AG04449 (cell line): ENCODE results near the gene RIPPLY3.

Experiments used
- CTCF ChIA-PET: fragments of 350-600 bp; formaldehyde crosslinking; extraction: SDS; loops from one replicate; lab custom pipeline; 2021; ENCODE audit warnings: antibody characterized with exemption; lab: Yijun Ruan, JAX
- POLR2A ChIA-PET: fragments of 400-600, 350-600 bp; formaldehyde crosslinking; extraction: SDS; loops from one replicate; lab custom pipeline; 2020; ENCODE audit warnings: antibody characterized with exemption, inconsistent platforms; lab: Yijun Ruan, JAX
- DNase-seq: peaks from one replicate; pipeline ENCODE4 v3.0.0-alpha.2; 2010; ENCODE audit warnings: low read depth, low spot score
- H3K4me3 ChIP-seq: 2 replicates; pipeline ENCODE4 v1.5.1; 2011; ENCODE audit warnings: low read depth, mild to moderate bottlenecking, control low read depth, low read length
- TF ChIP-seq, protein P1 (sequence below): IDR thresholded peaks from one replicate; pipeline ENCODE4 v1.5.1; 2011; ENCODE audit warnings: mild to moderate bottlenecking, moderate library complexity, low read length, control low read depth, inconsistent platforms; ENCODE audit not compliant: insufficient read depth; ENCODE audit errors: missing control alignments

The RIPPLY3 gene, protein sequence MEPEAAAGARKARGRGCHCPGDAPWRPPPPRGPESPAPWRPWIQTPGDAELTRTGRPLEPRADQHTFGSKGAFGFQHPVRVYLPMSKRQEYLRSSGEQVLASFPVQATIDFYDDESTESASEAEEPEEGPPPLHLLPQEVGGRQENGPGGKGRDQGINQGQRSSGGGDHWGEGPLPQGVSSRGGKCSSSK

DNA sequence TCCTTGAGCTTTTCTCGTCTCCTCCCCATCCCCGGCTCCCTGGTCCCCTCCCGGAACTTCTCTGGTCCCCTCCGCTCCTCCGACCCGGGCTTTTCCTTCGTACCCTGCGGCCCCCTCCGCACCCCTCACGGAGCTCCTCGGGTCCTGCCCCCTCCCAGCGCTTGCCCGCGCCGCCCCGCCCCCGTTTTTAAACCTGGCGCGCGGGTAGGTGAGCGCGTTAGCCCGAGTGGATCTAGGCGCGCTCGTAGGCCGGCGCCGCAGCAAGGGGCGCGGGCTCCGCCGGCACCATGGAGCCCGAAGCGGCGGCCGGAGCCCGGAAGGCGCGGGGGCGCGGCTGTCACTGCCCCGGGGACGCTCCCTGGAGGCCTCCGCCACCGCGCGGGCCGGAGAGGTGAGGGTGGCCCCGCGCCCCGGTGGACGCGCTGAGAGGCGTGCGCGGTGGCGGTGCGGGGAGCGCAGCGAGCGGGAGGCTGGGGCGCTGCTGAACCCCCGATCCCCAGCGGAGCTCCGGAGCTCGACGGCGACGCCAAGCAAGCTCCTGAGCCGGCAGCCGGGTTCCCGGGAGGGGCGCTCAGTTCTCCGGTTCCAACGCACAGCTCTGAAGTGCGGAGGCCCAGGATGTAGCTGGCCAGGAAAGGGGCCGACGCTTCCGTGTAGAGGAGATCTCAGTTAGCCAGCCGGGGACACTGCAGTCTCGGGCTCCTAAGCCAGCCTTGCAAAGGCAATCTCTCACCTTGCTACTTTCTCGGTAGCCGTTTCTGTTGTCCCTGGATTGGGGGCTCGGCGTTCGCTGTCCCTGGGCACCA lies at the start of gene RIPPLY3:
Gene RIPPLY3, plus strand, starts transcription at position 217 of the 806 bp plus-strand sequence. Its CDS starts 71 bp downstream, at position 288.
- CTCF ChIA-PET, result interaction anchor here (0.6 to 3.5 kb wide), 8 partner anchors 10 to 502 kb away, joined by 3 to 19 read pairs (median 4); no protein-coding TSS in a partner anchor
- TF ChIP-seq, protein P1, sequence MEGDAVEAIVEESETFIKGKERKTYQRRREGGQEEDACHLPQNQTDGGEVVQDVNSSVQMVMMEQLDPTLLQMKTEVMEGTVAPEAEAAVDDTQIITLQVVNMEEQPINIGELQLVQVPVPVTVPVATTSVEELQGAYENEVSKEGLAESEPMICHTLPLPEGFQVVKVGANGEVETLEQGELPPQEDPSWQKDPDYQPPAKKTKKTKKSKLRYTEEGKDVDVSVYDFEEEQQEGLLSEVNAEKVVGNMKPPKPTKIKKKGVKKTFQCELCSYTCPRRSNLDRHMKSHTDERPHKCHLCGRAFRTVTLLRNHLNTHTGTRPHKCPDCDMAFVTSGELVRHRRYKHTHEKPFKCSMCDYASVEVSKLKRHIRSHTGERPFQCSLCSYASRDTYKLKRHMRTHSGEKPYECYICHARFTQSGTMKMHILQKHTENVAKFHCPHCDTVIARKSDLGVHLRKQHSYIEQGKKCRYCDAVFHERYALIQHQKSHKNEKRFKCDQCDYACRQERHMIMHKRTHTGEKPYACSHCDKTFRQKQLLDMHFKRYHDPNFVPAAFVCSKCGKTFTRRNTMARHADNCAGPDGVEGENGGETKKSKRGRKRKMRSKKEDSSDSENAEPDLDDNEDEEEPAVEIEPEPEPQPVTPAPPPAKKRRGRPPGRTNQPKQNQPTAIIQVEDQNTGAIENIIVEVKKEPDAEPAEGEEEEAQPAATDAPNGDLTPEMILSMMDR, result no peak
- peak within 1 kb of the TSS; percentile 51 for H3K4me3 ChIP-seq
- POLR2A ChIA-PET, result no interaction called here
- DNase-seq, result no peak

DNA sequence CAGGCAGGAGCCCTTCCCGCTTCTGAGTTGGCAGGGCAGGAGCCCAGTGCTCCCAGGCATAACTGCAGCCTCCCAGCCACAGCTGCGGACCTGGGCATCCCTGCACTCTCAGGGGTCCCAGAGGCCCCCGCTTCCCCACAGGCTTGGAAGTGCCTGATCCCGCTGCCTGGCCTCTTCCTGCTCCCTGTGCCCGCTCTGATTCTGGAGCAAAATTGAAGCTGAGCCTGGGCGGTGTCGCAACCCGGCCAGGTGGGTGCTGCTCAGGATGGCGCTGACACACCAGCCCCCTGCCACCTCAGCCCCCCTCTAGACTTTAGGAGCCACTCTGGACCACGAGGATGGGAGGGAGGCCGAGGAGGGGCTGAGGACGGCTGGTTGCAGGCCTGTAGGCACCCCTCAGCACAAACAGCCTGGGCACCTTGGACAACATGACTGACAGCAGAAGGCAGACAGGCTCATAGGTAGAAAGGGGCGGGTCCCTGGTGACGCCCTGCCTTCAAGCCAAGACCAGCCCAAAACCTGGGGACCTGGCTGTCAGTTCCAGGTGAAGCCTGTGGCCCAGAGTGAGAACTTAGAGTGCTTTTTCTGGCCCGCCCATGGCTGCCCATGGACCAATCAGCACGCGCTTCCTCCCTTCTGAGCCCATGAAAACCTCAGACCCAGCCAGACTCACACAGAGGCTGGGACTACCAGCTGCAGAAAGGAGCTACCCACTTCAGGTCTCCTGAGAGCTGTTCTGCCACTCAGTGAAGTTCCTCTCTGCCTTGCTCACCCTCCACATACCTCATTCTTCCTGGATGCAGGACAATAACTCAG lies 47.3 kb upstream of the RIPPLY3 start:
- ChIA-PET CTCF (interaction anchor here (1.1 kb wide), 1 partner anchor 537 kb away, joined by 3 read pairs; no protein-coding TSS in a partner anchor), POLR2A (no interaction called here)
- DNase-seq, result no peak
- TF ChIP-seq, protein P1, result no peak
- H3K4me3 ChIP-seq, result no peak overlapping the region

DNA sequence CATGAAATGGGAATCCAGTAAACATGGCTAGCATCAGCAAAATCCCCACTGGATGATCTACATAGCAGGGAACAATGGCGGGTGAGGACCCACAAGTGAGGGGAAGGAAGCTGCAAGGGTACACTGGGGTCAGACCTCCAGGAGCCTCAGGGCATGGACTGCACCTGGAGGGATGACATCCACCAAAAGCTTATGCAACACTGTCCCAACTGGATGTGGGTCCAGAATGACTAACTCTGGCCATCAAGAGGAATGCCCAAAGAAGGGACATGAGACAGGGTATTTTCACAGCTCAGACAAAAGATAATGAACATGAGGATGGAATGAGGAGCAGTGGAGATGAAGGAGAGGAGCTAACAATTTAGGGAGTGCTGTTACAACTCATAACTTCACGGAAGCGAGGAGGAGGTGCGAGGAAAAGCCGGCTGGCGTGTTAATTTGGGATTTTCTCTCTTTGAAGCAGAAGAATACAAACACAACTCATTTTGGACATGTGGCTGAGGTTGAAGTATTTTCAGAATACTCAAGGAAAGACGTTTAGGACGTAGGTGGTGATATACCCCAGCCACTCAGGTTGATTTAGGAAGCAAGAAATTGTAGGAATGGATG lies 45.7 kb upstream of the RIPPLY3 start:
- POLR2A ChIA-PET, result no interaction called here
- H3K4me3 ChIP-seq, result no peak overlapping the region
- DNase-seq, result no peak
- TF ChIP-seq, protein P1, result no peak
- CTCF ChIA-PET, result interaction anchor here (0.8 to 2.2 kb wide), 3 partner anchors 9 to 539 kb away, joined by 3 to 7 read pairs (median 3); no protein-coding TSS in a partner anchor

DNA sequence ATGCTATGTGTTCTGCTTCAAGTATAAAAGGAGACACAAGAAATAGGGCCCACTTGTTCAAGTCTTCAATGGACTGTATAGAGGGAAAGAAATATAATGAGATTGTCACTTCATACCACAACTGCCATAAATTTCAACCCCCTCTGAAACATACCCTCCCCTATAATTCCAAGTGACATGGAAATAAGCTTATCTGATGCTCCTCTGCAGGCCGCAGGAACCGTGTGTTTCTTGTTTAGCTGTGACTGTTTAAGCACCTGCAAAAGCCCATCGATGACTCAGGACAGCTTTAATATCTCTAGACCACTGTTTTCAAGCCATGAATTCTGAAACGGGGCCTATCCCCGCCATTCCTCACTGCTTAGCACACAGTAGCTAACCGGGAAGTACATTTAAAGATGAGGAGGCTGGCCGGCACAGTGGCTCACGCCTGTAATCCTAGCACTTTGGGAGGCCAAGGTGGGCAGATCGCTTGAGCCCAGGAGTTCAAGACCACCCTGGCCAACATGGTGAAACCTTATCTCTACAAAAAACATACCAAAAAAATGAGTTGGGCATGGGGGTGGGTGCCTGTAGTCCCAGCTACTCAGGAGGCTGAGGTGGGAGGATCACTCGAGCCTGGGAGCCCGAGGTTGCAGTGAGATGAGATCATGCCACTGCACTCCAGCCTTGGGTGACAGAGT lies 44.3 kb upstream of the RIPPLY3 start:
- no peak overlapping the region for H3K4me3 ChIP-seq
- ChIA-PET POLR2A (no interaction called here), CTCF (interaction anchor here (0.8 to 2.5 kb wide), 6 partner anchors 10 to 27 kb away, joined by 3 to 7 read pairs (median 6); no protein-coding TSS in a partner anchor)
- no peak for DNase-seq
- TF ChIP-seq, protein P1, result no peak

DNA sequence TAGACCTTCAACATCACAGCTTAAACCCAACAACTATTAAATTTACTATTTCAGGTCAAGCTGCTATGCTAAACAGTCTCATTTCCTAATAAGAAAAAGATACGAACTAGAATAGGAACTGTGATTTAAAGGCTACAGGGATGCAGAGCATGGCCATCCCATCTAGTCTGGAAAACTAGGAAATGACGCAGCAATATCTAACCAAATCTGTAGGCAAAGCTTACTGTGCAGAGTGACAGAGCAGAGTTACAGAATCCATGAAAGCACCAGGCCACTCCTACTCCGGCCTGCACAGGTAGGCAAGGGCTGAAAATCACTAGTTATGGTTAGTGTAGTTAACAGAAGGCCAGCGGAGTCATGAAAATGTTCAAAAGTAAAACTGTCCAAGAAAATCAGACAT lies 42.1 kb upstream of the RIPPLY3 start:
- ChIA-PET POLR2A (interaction anchor here (1.5 kb wide), 1 partner anchor 13 kb away, joined by 4 read pairs; no protein-coding TSS in a partner anchor), CTCF (interaction anchor here (1.9 to 5.7 kb wide), 3 partner anchors 13 to 23 kb away, joined by 4 to 59 read pairs (median 6); no protein-coding TSS in a partner anchor)
- no peak overlapping the region for H3K4me3 ChIP-seq
- no peak for DNase-seq
- TF ChIP-seq, protein P1, result no peak
